Transverse colon (tissue), 4 donors: ENCODE measurements around the gene CHERP.

Experiments
- POLR2AphosphoS5 ChIP-seq, 3 donors: sonication (generic); formaldehyde crosslinking; IDR thresholded peaks; one replicate each; pipeline ENCODE4 v1.6.1; 2016; ENCODE audit warnings: antibody characterized with exemption in 3 of 3
- TF ChIP-seq, protein P1 (sequence below), 5 experiments: fragments of 200-600 bp in 3 of 5; fragments of 450-650 bp in 2 of 5; sonication (generic) in 3 of 5; IDR thresholded peaks; 1 replicate in 2 of 5; 2 replicates in 3 of 5; pipeline ENCODE4 v1.5.1; 2016 to 2017; ENCODE audit warnings: antibody characterized with exemption in 5 of 5, inconsistent platforms in 3 of 5, mild to moderate bottlenecking in 2 of 5, moderate library complexity in 1 of 5

DNA sequence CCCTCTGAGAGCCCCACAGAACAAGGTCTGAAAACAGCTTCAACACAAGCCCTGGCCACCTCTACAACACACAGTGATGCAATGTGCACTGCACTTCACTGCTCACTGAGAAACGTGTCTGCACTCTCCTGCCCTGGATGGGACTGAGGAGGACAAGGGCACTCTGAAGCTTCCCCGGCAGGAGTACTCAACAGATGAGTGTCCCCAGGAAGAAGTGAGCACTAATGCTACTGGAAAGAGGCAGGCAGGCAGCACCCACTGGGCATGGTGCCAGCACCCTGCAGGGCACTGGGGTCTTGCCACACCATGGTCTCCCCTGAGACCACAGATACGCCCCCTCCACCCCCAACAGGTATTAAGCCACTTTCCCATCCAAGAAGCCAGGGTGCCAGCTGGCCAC lies 47.7 kb upstream of the CHERP start:
- TF ChIP-seq, protein P1, sequence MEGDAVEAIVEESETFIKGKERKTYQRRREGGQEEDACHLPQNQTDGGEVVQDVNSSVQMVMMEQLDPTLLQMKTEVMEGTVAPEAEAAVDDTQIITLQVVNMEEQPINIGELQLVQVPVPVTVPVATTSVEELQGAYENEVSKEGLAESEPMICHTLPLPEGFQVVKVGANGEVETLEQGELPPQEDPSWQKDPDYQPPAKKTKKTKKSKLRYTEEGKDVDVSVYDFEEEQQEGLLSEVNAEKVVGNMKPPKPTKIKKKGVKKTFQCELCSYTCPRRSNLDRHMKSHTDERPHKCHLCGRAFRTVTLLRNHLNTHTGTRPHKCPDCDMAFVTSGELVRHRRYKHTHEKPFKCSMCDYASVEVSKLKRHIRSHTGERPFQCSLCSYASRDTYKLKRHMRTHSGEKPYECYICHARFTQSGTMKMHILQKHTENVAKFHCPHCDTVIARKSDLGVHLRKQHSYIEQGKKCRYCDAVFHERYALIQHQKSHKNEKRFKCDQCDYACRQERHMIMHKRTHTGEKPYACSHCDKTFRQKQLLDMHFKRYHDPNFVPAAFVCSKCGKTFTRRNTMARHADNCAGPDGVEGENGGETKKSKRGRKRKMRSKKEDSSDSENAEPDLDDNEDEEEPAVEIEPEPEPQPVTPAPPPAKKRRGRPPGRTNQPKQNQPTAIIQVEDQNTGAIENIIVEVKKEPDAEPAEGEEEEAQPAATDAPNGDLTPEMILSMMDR (IDR thresholded peaks at IDR 0.05): no peak
- no peak for TF ChIP-seq POLR2AphosphoS5 (IDR thresholded peaks at IDR 0.05)
